Pancreas (tissue), 10 donors: ENCODE data around the gene CARS2. TPM values are rescaled to one million over a fixed set of nuclear protein-coding genes. Genes with fewer than 3 reads are reported as not detected.

ENCODE experiments used
- ATAC-seq, 4 donors: fragments of 200-7000 bp; cut with Tn5 transposase; one replicate each; pipeline versions ENCODE4 v1.8.0 to v1.9.1; 2020; ENCODE audit warnings: mild to moderate bottlenecking in 4 of 4, moderate library complexity in 4 of 4
- DNase-seq, 6 donors: peaks; one replicate each; pipeline ENCODE4 v3.0.0-alpha.2; 2020
- FAIRE-seq: peaks from 2 replicates; lab custom pipeline; 2012; peaks lifted over from hg19 to GRCh38; lab: Jason Lieb, UNC
- H3K27ac ChIP-seq, 4 donors: fragments of 200-600 bp; sonication (generic); 1 replicate in 3 of 4; 2 replicates in 1 of 4; pipeline versions ENCODE4 v1.5.0 to v1.8.0; 2020
- H3K27me3 ChIP-seq, 4 donors: fragments of 200-600 bp; one replicate each; pipeline ENCODE4 v1.8.0; 2021
- H3K36me3 ChIP-seq, 3 donors: fragments of 200-600 bp; sonication (generic) in 1 of 3; one replicate each; pipeline versions ENCODE4 v1.5.0 to v1.8.0; 2020 to 2021
- H3K4me1 ChIP-seq, 3 donors: fragments of 200-600 bp; one replicate each; pipeline ENCODE4 v1.8.0; 2021
- H3K4me3 ChIP-seq, 4 donors: fragments of 200-600 bp; sonication (generic) in 2 of 4; one replicate each; pipeline versions ENCODE4 v1.5.0 to v1.8.0; 2020 to 2021
- H3K9me3 ChIP-seq, 4 donors: fragments of 200-600 bp; one replicate each; pipeline ENCODE4 v1.8.0; 2021
- CTCF ChIP-seq, 4 donors: fragments of 200-600 bp; sonication (generic) in 3 of 4; IDR thresholded peaks; one replicate each; pipeline versions ENCODE4 v1.5.0 to v1.8.0; 2021; ENCODE audit warnings: antibody characterized with exemption in 4 of 4
- WGBS, 2 donors: extraction: QIAGEN DNeasy Blood & Tissue Kit; methylation state at CpG; one replicate each; pipeline ENCODE4 v1.1.7; 2013; 5-methylcytosine and 5-hydroxymethylcytosine counted together
- intact Hi-C, 3 donors: fragments of 100-400 bp; cut with DNase I; formaldehyde crosslinking; loops; one replicate each; pipeline versions ENCODE4 v1.11.1 to v1.14.2; 2022
- polyA plus RNA-seq, 2 donors: library from polyadenylated mRNA; stranded (reverse); fragments of 200-250 nt; gene quantifications; one replicate each; pipeline ENCODE4 v1.2.3, GENCODE V29; 2013
- total RNA-seq, 6 donors: library from RNA; stranded (reverse); fragmentation: NEBNext Ultra II Directional in 4 of 6; extraction: Animal tissue kit (Norgen Biotek cat#: 25700) in 4 of 6; gene quantifications; one replicate each; pipeline versions ENCODE4 v1.2.1 to v1.2.4, GENCODE V29; 2021 to 2023
- donor health status: healthy with polysubstance abuse.
- donor health status: DM: no; HTN: no; CAD: no; lungs with moderate emphysema.
- donor health status: DM: no; HTN: no; CAD: no.
- donor health status: control.
- donor health status: control.
- donor health status: Bipolar disorder and iron deficiency.
- donor health status: DM: yes; HTN: yes; CAD: no.
- donor health status: DM: no; HTN: no; CAD: no.
- donor health status: DM: no; HTN: no; CAD: no.
- donor health status: DM: yes; HTN: yes; CAD: no.

The CARS2 gene
- total and polyA plus RNA-seq, 8 donors = 18.2 to 98.7 (median 23.7) TPM

DNA sequence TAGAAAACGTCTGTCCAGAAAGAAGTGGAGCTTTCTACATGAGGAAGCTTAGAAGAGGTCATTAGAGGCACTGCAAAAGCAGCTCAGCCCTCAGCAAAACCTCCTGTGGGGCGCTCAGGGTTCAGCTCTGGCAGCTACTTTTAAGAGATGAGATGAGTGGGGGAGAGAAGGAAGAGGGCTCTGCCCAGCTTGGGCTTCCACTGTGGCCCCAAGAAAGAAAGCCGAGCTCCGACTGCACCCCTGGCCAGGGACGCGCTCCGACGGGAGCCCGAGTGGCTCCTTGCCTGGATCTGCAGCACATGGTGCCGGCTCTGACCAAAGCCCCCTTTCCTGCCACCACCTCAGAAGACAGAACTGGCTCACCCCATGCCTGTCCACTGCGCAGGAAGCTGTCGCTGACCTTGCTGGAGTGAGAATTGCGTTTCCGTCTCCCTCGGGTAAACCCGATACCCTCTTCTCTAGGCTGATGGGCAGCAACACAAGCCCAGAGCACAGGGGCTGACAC lies 54.1 kb downstream of the CARS2 start:
- H3K27ac ChIP-seq = no peak overlapping the region
- FAIRE-seq (no peak), ATAC-seq (no peak), DNase-seq (no peak)
- no peak overlapping the region for H3K4me3 ChIP-seq
- H3K9me3 ChIP-seq = no peaks in the 10 kb centered on the region
- no peaks in the 10 kb centered on the region for H3K27me3 ChIP-seq
- WGBS, 2 donors = 92 to 93% methylated on average over 16 of the region's 16 CpGs
- no peak for TF ChIP-seq CTCF (IDR thresholded peaks at IDR 0.05)
- no peaks in the 10 kb centered on the region for H3K4me1 ChIP-seq
- intact Hi-C loops = no loop called here
- peaks cover 0 to 18% (median 0%) of the 10 kb centered on the region in 3 donors for H3K36me3 ChIP-seq

- DNase-seq = no peak
- Histone ChIP-seq H3K27me3 (no peaks in the 10 kb centered on the region), H3K4me3 (no peak overlapping the region), H3K36me3 (peaks cover 0 to 18% (median 0%) of the 10 kb centered on the region in 3 donors), H3K4me1 (no peaks in the 10 kb centered on the region), H3K27ac (no peak overlapping the region), H3K9me3 (no peaks in the 10 kb centered on the region)
- no peak for FAIRE-seq
- intact Hi-C loops = no loop called here
- no peak for ATAC-seq
- WGBS, 2 donors = 94 to 95% methylated on average over 14 of the region's 14 CpGs
- no peak for TF ChIP-seq CTCF (IDR thresholded peaks at IDR 0.05)
Observed at GRCh38 chr13:110651271-110651670, 54.6 kb downstream of the CARS2 start.

DNA sequence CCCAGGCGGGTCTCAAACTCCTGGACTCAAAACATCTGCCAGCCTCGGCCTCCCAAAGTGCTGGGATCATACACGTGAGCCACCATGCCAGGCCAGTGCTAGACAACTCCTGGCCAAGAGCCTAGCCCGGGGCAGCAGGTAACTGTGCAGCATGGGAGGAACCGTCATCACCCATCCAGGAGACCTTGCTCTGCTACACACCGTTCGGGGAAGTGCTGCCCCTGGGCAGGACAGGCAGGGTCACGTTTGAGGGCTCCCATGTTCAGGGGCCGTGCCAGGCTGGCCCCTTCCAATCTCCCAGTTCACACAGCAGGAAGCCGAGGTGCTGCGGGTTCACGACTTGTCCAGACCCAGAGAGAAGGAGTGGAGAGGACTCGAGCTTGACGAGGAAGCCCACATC lies 55.5 kb downstream of the CARS2 start:
- Histone ChIP-seq H3K36me3 (peaks cover 0 to 11% (median 0%) of the 10 kb centered on the region in 3 donors), H3K9me3 (no peaks in the 10 kb centered on the region), H3K27me3 (no peaks in the 10 kb centered on the region), H3K27ac (no peak overlapping the region), H3K4me3 (no peak overlapping the region), H3K4me1 (no peaks in the 10 kb centered on the region)
- DNase-seq (no peak), FAIRE-seq (no peak), ATAC-seq (no peak)
- 92 to 93% methylated on average over 14 of the region's 14 CpGs for WGBS, 2 donors
- intact Hi-C loops = no loop called here
- TF ChIP-seq CTCF (IDR thresholded peaks at IDR 0.05) = no peak

DNA sequence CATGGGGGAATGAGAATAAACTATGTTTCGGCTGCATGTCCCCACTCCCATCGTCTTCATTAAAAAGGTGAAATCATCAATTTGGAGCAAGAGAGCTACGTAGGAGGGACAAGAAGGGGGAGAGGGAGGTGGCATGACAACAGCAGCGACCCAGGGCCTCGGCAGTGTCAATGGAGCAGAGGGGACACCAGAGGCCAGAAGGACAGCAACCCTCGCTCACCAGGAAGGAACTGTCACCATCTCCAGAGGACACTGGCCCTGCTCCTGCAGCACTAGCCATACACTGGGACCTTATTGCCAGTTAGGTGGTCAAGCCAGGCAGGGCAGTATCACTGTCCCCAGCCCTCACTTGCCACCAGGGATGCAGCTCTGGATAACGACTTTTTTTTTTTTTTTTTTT lies 56.4 kb downstream of the CARS2 start:
- Histone ChIP-seq H3K36me3 (peaks cover 0 to 10% (median 0%) of the 10 kb centered on the region in 3 donors), H3K27me3 (no peaks in the 10 kb centered on the region), H3K27ac (no peak overlapping the region), H3K9me3 (no peaks in the 10 kb centered on the region), H3K4me3 (no peak overlapping the region), H3K4me1 (no peaks in the 10 kb centered on the region)
- DNase-seq (no peak), ATAC-seq (no peak), FAIRE-seq (no peak)
- no peak for TF ChIP-seq CTCF (IDR thresholded peaks at IDR 0.05)
- 77 to 88% methylated on average over 7 of the region's 7 CpGs for WGBS, 2 donors
- intact Hi-C loops = no loop called here

DNA sequence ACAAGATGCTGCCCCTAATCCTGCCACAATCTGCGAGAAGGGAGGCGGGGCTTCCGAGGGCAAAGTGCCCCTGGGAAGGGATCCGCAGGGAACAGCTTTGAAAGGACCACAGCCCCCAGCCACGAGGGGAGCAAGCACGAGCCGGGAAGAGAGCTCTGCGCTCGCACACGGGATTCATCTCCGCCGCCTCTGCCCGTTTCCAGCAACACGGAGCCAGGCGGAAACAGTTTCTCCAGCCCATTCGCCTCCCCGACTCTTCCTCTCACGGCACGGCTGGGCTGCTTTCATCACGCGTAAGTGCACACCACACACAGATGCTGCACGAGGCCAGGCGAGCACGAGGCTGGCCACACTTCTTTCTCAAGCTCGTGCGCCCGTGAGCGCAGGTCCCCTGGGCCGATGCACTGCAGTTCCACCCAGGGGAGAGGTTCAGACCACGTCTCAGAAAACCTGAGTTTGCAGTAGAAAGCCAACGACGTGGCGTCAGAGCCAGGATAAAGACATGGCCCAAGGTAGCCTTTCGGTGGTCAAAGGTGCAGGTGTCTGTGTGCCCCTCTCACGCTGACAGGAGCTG lies 57.0 kb downstream of the CARS2 start:
- Histone ChIP-seq H3K27me3 (no peaks in the 10 kb centered on the region), H3K9me3 (no peaks in the 10 kb centered on the region), H3K36me3 (peaks cover 0 to 10% (median 0%) of the 10 kb centered on the region in 3 donors), H3K4me1 (no peaks in the 10 kb centered on the region), H3K4me3 (no peak overlapping the region), H3K27ac (no peak overlapping the region)
- DNase-seq = no peak
- no peak for FAIRE-seq
- intact Hi-C loops = no loop called here
- TF ChIP-seq CTCF (IDR thresholded peaks at IDR 0.05) = no peak
- 91 to 92% methylated on average over 35 of the region's 35 CpGs for WGBS, 2 donors
- no peak for ATAC-seq
